Thoracic aorta (tissue), 2 donors: ENCODE measurements around the gene PTMS. TPM values are rescaled to one million over a fixed set of nuclear protein-coding genes. Genes with fewer than 3 reads are reported as not detected.

ENCODE experiments used
- ATAC-seq: fragments of 150-250 bp; one replicate; pipeline ENCODE4 v1.8.0; 2017; ENCODE audit warnings: low read depth; ENCODE audit not compliant: insufficient number of reproducible peaks, low FRiP score
- DNase-seq: peaks from one replicate; pipeline ENCODE4 v3.0.0-alpha.2; 2020; ENCODE audit warnings: low spot score
- H3K27ac ChIP-seq, 2 donors: fragments of 200-600 bp; sonication (generic); 1 replicate in 1 of 2; 2 replicates in 1 of 2; pipeline ENCODE4 v1.5.1; 2016; ENCODE audit warnings: mild to moderate bottlenecking in 2 of 2, moderate library complexity in 2 of 2
- H3K27me3 ChIP-seq: fragments of 200-600 bp; sonication (generic); replicated peaks from 2 replicates; pipeline ENCODE4 v1.6.0; 2016; ENCODE audit warnings: mild to moderate bottlenecking; ENCODE audit not compliant: insufficient read depth
- H3K36me3 ChIP-seq: fragments of 200-600 bp; sonication (generic); one replicate; pipeline ENCODE4 v1.5.1; 2016
- H3K4me1 ChIP-seq, 2 donors: fragments of 200-600 bp; sonication (generic); 1 replicate in 1 of 2; 2 replicates in 1 of 2; pipeline versions ENCODE4 v1.5.1 to v1.6.0; 2016; ENCODE audit warnings: low read depth in 2 of 2, mild to moderate bottlenecking in 1 of 2; ENCODE audit not compliant: control insufficient read depth in 1 of 2
- H3K4me3 ChIP-seq: fragments of 200-600 bp; sonication (generic); 2 replicates; pipeline ENCODE4 v1.5.1; 2016; ENCODE audit warnings: mild to moderate bottlenecking
- H3K9me3 ChIP-seq: fragments of 200-600 bp; sonication (generic); 2 replicates; pipeline ENCODE4 v1.5.1; 2016
- CTCF ChIP-seq: fragments of 200-600 bp; sonication (generic); IDR thresholded peaks from one replicate; pipeline ENCODE4 v1.5.1; 2019; ENCODE audit warnings: antibody characterized with exemption
- total RNA-seq, 2 donors: library from RNA; depleted of rRNA; stranded (reverse); fragments of >200 nt; gene quantifications; one replicate each; pipeline versions ENCODE4 v1.1.0 to v1.2.3, GENCODE V29; 2016

PTMS gene
- total RNA-seq, 2 donors from 2014 or later: 168 to 186 TPM

GRCh38 chr12:6786416-6787094 lies 20.4 kb downstream of the PTMS start:
- H3K4me3 ChIP-seq: no peak overlapping the region
- DNase-seq (no peak), ATAC-seq (no peak)
- no peaks in the 10 kb centered on the region for H3K4me1 ChIP-seq
- no peaks in the 10 kb centered on the region for H3K27me3 ChIP-seq
- H3K27ac ChIP-seq: no peak overlapping the region
- H3K9me3 ChIP-seq: no peaks in the 10 kb centered on the region
- TF ChIP-seq CTCF: no peak
- H3K36me3 ChIP-seq: no peaks in the 10 kb centered on the region

- ATAC-seq: no peak
- TF ChIP-seq CTCF: no peak
- Histone ChIP-seq H3K4me3 (no peak overlapping the region), H3K36me3 (no peaks in the 10 kb centered on the region), H3K27me3 (no peaks in the 10 kb centered on the region), H3K27ac (no peak overlapping the region), H3K4me1 (no peaks in the 10 kb centered on the region), H3K9me3 (no peaks in the 10 kb centered on the region)
- no peak for DNase-seq
Observed at GRCh38 chr12:6787309-6787708, 21.1 kb downstream of the PTMS start.

GRCh38 chr12:6788972-6789924 lies 23.1 kb downstream of the PTMS start, which contains the start of gene CD4:
Gene CD4 (plus strand): TSS chr12:6789528. CDS start chr12:6800139, 10,611 bp downstream.
- no peak for DNase-seq

GRCh38 chr12:6790496-6791150 lies 24.5 kb downstream of the PTMS start:
- H3K27me3 ChIP-seq: no peaks in the 10 kb centered on the region
- no peaks in the 10 kb centered on the region for H3K36me3 ChIP-seq
- peak overlapping the region; percentile 31 for H3K4me3 ChIP-seq
- no peak for TF ChIP-seq CTCF
- DNase-seq (no peak), ATAC-seq (no peak)
- no peaks in the 10 kb centered on the region for H3K9me3 ChIP-seq
- no peak overlapping the region for H3K27ac ChIP-seq
- no peaks in the 10 kb centered on the region for H3K4me1 ChIP-seq

More at GRCh38 chr12:6788972-6789924, 23.1 kb downstream of the PTMS start, which contains the start of gene CD4:
- H3K36me3 ChIP-seq: no peaks in the 10 kb centered on the region
- no peak for TF ChIP-seq CTCF
- no peaks in the 10 kb centered on the region for H3K27me3 ChIP-seq
- ATAC-seq: no peak
- no peak within 1 kb of the TSS for H3K27ac ChIP-seq
- H3K4me3 ChIP-seq: peak within 1 kb of the TSS; percentile 31
- H3K9me3 ChIP-seq: no peaks in the 10 kb centered on the region
- no peaks in the 10 kb centered on the region for H3K4me1 ChIP-seq
